ENCODE measurements around the gene OTUB1. TPM values are rescaled to one million over a fixed set of nuclear protein-coding genes. Genes with fewer than 3 reads are reported as not detected.
A peak's percentile ranks its signal among the peaks of the same experiment; 100 is the strongest.

OTUB1 gene
- total RNA-seq, 1 experiment from 2014 or later, result 69.0 TPM

DNA sequence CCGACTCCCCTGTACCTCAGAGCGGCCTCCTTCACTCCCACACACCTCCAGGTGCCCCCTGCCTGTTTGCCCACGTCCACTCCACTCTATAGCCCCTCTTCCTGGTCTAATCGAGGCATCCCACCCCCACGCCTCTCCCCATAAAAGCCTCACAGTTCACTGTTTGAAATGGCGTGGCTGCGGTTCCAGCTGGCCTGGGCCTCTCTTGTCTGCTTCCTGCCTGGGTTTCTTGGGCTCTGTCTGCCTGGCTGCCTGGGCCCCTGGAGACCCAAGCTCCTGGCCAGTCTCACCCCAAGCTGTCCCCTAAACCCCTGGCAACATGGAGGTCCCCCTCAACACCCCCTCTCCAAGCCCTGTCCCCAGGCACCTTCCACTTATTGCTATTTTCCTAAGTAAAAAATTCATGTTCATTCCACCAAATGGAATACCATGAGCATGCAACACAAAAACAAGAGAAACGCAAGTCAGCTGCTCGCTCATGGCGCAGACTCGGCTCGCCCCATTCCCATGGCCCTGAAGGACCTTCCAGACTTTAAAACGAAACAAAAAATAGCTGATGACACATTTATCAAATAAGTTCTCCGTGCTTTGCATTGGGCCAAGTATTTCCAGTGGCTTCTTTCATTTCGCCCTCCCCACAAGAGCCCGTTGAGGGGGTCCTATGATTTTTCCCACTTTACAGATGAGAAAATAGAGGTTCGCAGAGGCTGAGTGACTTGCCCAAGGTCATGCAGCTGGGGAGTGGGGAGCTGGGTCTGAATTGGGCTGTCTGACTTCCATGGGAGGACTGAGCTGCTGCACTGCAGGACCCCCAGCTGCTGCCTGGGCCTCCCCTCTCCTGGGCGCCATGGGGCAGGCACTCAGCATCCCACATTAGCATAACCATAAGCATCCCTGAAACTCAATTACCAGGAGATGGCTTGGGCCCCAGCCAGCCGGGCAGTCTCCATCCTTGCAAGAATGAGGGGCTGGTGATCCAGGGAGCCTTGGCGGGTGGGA is 37.8 kb downstream of the OTUB1 start:
- DNase-seq (ENCODE audit: low spot score), result no peak

- no peak for DNase-seq (ENCODE audit: low spot score)
These were observed 39.0 kb downstream of the OTUB1 start for GRCh38 chr11:64025205-64025604.

DNA sequence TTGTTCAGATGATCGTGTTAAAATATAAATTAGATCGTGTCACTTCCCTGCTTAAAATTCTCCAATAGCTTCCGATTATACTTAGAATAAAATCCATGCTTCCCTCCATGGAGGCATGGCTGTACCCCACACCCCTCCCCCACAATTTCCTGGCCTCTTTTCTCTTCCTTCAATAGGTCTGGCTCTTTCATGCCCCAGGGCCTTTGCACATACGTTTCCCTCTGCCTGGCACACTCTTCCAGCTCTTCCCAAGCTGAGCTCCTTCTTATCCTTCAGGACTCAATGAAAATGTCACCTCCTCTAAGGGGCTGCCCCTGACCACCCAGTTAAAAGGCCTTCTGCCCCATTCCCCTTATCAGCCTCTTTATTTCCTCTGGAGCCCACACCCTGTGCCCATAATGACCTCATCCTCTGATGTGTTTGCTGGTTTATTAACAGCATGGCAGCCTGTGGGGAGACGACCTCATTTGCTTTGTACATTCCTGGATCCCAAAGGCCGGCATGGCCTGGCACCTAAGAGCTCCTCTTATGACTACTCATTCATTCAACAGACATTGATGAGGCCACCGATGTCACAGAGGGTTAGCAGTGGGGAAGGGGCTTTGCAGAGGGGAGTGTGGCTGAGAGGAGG is 40.5 kb downstream of the OTUB1 start:
- DNase-seq (ENCODE audit: low spot score), result no peak

GRCh38 chr11:64027651-64028397 is 41.6 kb downstream of the OTUB1 start:
- DNase-seq (ENCODE audit: low spot score), result no peak

DNA sequence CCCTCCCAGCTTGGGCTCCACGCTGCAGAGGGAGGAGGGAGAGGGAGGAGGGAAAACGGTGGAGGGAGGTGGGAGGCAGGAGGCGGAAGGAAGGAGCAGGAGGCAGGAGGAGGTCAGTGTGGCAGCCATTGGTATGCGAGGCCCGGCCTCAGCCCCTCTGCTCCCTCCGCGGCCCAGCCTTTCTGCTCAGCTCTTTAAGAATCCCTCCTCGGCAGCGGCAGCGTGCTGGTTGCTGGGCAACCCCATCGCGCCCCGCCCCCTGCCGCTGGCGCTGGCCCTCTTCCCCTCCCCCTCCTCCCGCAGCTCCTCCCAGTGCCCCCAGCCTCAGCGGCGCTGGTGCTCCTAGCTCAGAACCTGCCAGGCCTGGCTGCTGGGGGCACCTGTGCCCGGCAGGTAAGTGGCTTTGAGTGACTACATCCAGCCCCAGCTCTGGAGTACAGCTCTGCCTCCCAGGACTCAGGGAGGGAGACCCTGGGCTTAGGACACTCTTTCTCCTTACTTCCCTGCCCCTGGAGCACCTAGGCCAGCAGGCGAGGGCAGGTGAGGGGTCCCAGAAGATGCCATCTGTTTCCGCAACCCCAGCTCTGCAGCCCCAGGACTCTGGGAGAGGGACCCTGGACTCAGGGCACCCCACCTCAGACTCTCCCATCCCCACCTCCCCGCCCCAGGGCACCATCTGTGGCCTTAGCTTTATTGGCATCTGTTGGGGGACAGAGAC is 42.3 kb downstream of the OTUB1 start:
- no peak for DNase-seq (ENCODE audit: low spot score)

DNA sequence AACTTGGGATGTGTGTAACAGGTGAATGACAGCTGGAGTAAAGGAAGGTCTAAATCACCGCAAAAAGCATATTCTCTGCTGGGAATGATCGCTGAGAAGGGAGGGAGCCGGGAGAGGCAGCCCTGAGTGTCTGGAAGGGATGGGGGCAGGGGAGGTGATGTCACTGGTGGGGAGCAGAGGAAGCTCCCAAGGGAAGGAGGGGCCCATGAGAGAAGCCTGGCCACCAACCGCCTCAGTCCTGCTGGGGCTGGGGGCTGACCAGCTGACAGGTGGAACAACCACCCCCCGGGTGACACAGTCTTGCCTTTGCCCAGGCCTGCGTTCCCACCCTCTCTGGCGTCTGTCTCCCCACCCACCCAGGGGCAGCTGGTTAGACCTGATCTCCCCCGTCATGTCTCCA is 43.5 kb downstream of the OTUB1 start:
- no peak for DNase-seq (ENCODE audit: low spot score)

DNA sequence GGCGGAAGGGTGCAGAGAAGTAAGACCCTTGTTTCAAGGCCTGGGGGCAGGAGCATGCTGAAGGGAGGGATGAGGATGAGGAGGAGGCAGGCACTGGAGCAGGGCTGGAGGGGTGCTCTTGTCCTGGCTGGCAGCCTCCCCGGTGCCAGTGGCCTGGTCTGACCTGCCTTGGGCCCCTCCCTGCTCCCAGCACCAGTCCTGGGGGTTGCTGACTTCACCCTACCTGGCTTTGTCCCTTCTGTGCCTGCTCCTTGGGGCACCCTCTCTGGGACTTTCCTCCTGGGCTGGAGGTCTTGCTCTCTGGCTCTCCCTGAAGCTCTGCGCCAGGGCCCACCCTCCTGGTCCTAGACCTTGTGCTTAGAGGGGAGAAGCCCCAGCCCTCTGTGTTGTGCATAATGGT is 44.8 kb downstream of the OTUB1 start:
- DNase-seq (ENCODE audit: low spot score), result no peak

- peak; percentile 51 for DNase-seq (ENCODE audit: low spot score)
These were observed 45.8 kb downstream of the OTUB1 start for GRCh38 chr11:64032050-64032449.

DNA sequence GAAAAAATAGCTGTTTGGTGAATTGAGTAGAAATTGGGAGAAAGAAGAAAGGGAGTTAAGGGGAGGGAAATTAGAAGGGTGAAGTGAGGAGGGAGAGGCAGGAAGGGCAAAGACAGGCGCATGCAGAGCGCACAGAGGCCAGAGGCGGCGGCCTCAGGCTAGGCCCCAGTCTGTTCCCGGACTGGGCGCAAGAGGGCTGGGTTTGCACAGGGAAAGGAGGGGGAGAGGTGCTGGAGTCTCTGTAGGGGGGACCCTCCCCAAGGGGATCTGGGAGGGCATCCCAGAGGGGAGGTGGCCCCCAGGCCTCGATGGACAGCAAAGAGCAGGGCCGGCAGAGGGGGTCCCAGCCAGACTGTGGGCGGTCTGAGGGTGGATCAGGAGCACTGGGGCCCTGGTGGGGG is 48.2 kb downstream of the OTUB1 start:
- no peak for DNase-seq (ENCODE audit: low spot score)

DNA sequence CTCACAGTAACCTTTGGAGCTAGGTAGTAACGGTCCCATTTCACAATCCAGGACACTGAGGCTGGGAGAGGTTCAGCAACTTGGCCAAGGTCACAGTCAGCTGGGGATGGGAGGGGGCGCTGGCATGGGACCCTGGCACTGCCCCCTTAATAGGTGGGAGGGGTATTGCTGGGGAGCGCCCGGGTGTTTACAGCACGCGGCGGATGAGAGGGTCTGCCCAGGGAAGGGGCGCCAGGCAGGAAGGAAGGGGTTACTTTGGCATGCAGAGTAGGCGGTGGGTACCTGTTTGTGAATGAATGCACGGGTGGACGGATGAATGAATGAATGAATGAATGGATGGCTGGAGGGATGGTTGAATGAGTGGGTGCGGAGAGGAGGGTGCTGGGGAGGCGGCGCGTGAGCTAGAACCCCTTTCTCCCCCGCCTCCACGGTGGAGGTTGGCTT is 48.9 kb downstream of the OTUB1 start:
- DNase-seq (ENCODE audit: low spot score), result no peak

- no peak for DNase-seq (ENCODE audit: low spot score)
These were observed 49.3 kb downstream of the OTUB1 start, which contains the start of gene FLRT1 for GRCh38 chr11:64035576-64035975. Gene FLRT1, plus strand, starts transcription at chr11:64035931. Its CDS starts 80,337 bp downstream, at chr11:64116268.

- DNase-seq (ENCODE audit: low spot score), result no peak
These were observed 50.1 kb downstream of the OTUB1 start for GRCh38 chr11:64036087-64037026.

- no peak for DNase-seq (ENCODE audit: low spot score)
These were observed 50.9 kb downstream of the OTUB1 start for GRCh38 chr11:64037027-64037634.

DNA sequence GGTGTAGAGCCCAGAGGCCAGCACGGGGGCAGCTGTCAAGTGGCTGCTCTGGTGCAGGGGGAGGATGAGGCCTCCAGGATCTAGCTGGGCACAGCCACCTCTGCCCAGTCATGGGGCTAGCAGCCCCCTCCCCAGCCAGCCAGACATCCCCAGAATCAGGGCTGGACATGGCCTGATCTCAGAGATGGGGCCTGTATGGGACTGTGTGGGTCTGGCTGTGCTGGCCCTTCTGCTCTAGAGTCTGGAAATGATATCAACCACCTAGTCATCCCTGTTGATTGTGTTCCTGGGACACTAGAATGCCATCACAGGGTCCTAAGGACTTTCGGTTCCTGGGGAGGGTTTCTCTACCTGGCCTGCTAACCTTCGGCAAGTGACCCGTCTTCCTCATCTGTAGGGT is 52.3 kb downstream of the OTUB1 start:
- no peak for DNase-seq (ENCODE audit: low spot score)

DNA sequence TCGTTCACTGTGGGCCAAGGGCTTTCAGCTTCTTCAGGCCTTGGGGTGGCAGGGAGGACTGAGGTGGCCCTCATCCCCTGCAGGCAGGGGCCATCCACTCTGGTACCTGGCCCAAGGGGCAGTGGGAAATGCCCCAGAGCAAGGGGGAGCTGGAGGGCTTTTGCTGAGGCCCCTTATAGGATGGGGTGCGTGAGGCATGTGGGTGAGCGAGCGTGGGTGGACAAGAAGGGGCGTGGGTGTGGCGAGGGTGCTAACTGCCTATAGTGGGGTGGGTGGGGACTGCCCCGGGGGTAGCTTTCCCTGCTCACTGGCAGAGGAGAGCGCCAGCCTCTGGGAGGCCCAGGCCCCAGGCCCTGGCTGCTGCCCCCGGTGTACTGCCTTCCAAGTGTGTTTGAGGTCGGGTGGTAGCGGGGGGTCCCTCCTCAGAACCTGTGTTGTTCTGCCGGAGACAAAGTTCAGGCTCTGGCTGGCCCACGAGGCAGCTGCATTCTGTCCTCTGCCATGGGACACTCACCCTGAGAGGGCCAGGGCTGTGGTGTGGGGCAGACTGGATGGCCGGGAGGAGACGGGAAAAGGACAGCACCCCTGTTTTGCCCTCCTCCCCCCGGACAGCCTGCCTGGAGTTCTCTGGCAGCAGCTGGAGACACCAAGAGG is 52.9 kb downstream of the OTUB1 start:
- no peak for DNase-seq (ENCODE audit: low spot score)

DNA sequence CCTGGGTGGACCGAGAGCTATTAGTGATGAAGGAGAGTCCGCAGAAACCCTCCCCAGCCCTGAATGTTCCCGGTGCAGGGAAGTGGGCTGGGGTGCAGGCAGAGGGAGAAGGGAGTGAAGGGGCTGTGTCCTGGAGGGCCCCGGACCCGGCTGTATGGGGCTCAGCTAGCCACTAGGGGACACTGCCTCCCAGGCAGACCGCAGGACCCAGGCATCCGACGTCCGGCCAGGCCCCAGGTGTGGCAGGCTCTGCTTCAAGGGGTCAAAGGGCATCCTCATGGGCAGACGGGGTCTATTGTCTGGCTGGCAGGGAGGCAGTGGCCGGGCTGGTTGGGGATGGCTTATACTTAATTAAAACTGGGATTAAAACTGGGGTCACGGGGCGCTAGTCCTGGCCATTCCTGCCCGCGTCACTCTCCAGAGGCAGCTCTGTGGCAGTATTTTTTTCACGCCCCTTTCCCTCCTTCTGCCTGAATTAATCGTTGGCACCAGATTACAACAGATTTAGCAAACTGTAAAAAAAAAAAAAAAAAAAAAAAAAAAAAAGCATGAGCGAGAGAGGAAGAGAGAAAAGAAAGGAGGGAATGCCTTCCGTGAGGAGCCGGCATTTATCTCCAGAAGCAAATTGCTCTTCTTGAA is 54.6 kb downstream of the OTUB1 start:
- DNase-seq (ENCODE audit: low spot score), result no peak

GRCh38 chr11:64041846-64042245 is 55.6 kb downstream of the OTUB1 start:
- DNase-seq (ENCODE audit: low spot score), result no peak

DNA sequence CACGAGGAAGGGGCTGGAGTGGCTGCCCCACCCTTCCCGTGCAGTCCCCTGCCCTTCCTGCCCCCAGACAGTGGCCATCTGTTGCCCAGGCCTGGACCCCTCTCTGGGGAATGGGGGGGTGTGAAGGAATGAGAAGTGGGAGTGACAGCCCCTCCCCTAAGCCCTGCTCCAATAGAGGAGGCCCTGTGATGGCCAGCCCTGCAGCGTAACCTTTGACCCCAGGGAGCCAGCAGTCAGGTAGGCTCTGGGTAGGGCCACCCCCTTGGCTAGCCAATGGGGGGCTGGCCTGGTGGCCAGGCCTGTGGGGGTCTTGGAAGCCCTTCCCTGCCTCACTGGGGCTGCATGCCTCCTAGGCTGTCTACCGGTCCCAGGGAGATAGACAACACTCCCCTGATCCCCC is 56.1 kb downstream of the OTUB1 start:
- no peak for DNase-seq (ENCODE audit: low spot score)

DNA sequence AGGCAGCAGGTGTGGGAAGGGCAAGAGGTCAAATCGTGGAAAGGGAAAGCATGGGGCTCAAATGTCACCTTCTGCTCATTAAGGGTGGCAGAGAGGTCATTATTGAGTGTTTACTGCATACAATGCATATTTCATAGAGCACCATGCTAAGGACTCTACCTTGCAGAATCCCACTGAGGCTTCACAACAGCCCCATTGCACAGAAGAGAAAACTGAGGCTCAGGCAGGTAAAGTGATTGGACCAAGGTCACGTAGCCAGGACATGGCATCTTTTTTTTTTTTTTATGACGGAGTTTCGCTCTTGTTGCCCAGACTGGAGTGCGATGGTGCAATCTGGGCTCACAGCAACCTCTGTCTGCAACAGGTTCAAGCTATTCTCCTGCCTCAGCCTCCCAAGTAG is 57.3 kb downstream of the OTUB1 start:
- DNase-seq (ENCODE audit: low spot score), result no peak

All from H4 (cell line).